ENCODE results near the gene OVOL3. TPM values are rescaled to one million over a fixed set of nuclear protein-coding genes. Genes with fewer than 3 reads are reported as not detected.

The OVOL3 gene
- total RNA-seq, 2 experiments from 2014 or later: not detected

- ChIA-PET CTCF (no interaction called here), POLR2A (interaction anchor here (0.7 to 1.5 kb wide), 3 partner anchors 11 to 261 kb away, joined by 3 to 6 read pairs (median 6); partner anchors contain the start of gene WDR62)
- H3K36me3 Mint-ChIP-seq (ENCODE audit: low read depth): peaks cover 50% of the 10 kb centered on the region
- no peak for DNase-seq
- TF ChIP-seq CTCF (IDR thresholded peaks at IDR 0.05): no peak
- no peak overlapping the region for H3K4me3 Mint-ChIP-seq
- H3K9me3 Mint-ChIP-seq: no peaks in the 10 kb centered on the region
- no peak for ATAC-seq
- intact Hi-C loops (cut with micrococcal nuclease): no loop called here
- H3K27ac Mint-ChIP-seq: no peak overlapping the region
- H3K4me1 Mint-ChIP-seq (ENCODE audit: low read depth): no peaks in the 10 kb centered on the region
- H3K27me3 Mint-ChIP-seq: no peaks in the 10 kb centered on the region
Observed at GRCh38 chr19:36072081-36072480, 38.9 kb upstream of the OVOL3 start.

GRCh38 chr19:36073121-36073876, 37.6 kb upstream of the OVOL3 start:
- CTCF ChIA-PET: no interaction called here
- TF ChIP-seq CTCF (IDR thresholded peaks at IDR 0.05): no peak
- H3K4me1 Mint-ChIP-seq (ENCODE audit: low read depth): no peaks in the 10 kb centered on the region
- peaks cover 45% of the 10 kb centered on the region for H3K36me3 Mint-ChIP-seq (ENCODE audit: low read depth)
- no peak overlapping the region for H3K4me3 Mint-ChIP-seq
- no peak for ATAC-seq
- no peaks in the 10 kb centered on the region for H3K27me3 Mint-ChIP-seq
- intact Hi-C loops (cut with micrococcal nuclease): no loop called here
- H3K9me3 Mint-ChIP-seq: no peaks in the 10 kb centered on the region
- POLR2A ChIA-PET: interaction anchor here (1.0 to 1.5 kb wide), 3 partner anchors 12 to 24 kb away, joined by 3 to 6 read pairs (median 6); partner anchors contain the start of gene WDR62
- no peak overlapping the region for H3K27ac Mint-ChIP-seq
- no peak for DNase-seq

- ChIA-PET POLR2A (interaction anchor here (0.6 to 0.9 kb wide), 2 partner anchors 21 to 253 kb away, joined by 3 to 4 read pairs; no protein-coding TSS in a partner anchor), CTCF (interaction anchor here (0.9 kb wide), 1 partner anchor 15 kb away, joined by 3 read pairs; no protein-coding TSS in a partner anchor)
- Mint-ChIP-seq H3K4me3 (no peak overlapping the region), H3K27ac (no peak overlapping the region), H3K4me1 (ENCODE audit: low read depth) (no peaks in the 10 kb centered on the region), H3K27me3 (no peaks in the 10 kb centered on the region), H3K9me3 (no peaks in the 10 kb centered on the region), H3K36me3 (ENCODE audit: low read depth) (peaks cover 57% of the 10 kb centered on the region)
- DNase-seq: no peak
- no peak for ATAC-seq
- intact Hi-C loops (cut with micrococcal nuclease): no loop called here
- no peak for TF ChIP-seq CTCF (IDR thresholded peaks at IDR 0.05)
Observed at GRCh38 chr19:36079389-36079945, 31.5 kb upstream of the OVOL3 start.

- no peaks in the 10 kb centered on the region for H3K27me3 Mint-ChIP-seq
- intact Hi-C loops (cut with micrococcal nuclease): no loop called here
- POLR2A ChIA-PET: no interaction called here
- CTCF ChIA-PET: no interaction called here
- H3K4me1 Mint-ChIP-seq (ENCODE audit: low read depth): no peaks in the 10 kb centered on the region
- H3K4me3 Mint-ChIP-seq: no peak overlapping the region
- TF ChIP-seq CTCF (IDR thresholded peaks at IDR 0.05): no peak
- ATAC-seq: no peak
- H3K9me3 Mint-ChIP-seq: no peaks in the 10 kb centered on the region
- H3K27ac Mint-ChIP-seq: no peak overlapping the region
- peaks cover 58% of the 10 kb centered on the region for H3K36me3 Mint-ChIP-seq (ENCODE audit: low read depth)
- DNase-seq: no peak
Observed at GRCh38 chr19:36081385-36081784, 29.6 kb upstream of the OVOL3 start.

GRCh38 chr19:36081894-36082293, 29.0 kb upstream of the OVOL3 start:
- Mint-ChIP-seq H3K4me3 (no peak overlapping the region), H3K27me3 (no peaks in the 10 kb centered on the region), H3K4me1 (ENCODE audit: low read depth) (no peaks in the 10 kb centered on the region), H3K9me3 (no peaks in the 10 kb centered on the region), H3K27ac (no peak overlapping the region), H3K36me3 (ENCODE audit: low read depth) (peaks cover 58% of the 10 kb centered on the region)
- no peak for DNase-seq
- ATAC-seq: no peak
- ChIA-PET POLR2A (no interaction called here), CTCF (no interaction called here)
- TF ChIP-seq CTCF (IDR thresholded peaks at IDR 0.05): no peak
- intact Hi-C loops (cut with micrococcal nuclease): no loop called here

Data from activated CD8-positive, alpha-beta T cell treated with anti-CD3 and anti-CD28 coated beads for 36 hours (primary cell).